ENCODE data around the gene VAT1L. TPM values are rescaled to one million over a fixed set of nuclear protein-coding genes. Genes with fewer than 3 reads are reported as not detected.

VAT1L gene
- total RNA-seq, 1 donor from 2014 or later: 0.10 TPM

DNA sequence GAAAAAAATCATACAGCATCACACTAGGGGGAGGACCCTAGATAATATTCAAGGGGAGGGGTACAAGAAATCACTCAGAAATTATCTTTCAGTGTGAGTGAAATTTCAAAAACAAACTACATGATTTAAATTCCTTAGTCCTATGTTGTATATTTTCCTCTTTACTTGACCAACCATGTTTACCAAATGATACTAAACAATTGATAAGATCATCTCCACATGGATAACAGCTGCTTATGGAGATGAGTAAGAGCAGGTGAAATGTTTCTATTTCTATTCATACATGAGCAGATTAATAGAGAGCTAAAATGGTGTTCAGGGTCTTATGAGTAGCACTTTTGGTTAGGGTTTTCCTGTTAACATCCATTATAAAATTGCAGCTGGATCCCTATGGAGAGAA lies 7.3 kb upstream of the VAT1L start:
- DNase-seq (ENCODE audit: low spot score): no peak

DNA sequence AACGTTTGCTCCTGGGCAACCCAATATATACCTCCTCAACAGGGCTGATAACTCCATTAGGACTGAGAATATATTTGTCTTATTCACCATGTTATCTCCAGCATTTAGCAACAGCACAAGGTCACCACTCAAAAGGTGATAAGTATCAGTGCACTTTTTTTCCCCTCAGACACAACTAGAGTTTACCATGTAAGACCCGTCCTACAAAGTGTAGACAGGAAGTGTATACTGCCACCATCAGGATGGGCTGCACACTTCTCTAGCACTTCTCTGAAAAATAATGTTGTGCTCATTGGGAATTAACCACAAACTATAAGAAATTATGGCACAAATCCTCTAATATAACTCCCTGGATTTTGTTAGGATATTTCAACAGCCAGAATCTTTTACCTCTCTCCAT lies 5.7 kb upstream of the VAT1L start:
- DNase-seq (ENCODE audit: low spot score): no peak

DNA sequence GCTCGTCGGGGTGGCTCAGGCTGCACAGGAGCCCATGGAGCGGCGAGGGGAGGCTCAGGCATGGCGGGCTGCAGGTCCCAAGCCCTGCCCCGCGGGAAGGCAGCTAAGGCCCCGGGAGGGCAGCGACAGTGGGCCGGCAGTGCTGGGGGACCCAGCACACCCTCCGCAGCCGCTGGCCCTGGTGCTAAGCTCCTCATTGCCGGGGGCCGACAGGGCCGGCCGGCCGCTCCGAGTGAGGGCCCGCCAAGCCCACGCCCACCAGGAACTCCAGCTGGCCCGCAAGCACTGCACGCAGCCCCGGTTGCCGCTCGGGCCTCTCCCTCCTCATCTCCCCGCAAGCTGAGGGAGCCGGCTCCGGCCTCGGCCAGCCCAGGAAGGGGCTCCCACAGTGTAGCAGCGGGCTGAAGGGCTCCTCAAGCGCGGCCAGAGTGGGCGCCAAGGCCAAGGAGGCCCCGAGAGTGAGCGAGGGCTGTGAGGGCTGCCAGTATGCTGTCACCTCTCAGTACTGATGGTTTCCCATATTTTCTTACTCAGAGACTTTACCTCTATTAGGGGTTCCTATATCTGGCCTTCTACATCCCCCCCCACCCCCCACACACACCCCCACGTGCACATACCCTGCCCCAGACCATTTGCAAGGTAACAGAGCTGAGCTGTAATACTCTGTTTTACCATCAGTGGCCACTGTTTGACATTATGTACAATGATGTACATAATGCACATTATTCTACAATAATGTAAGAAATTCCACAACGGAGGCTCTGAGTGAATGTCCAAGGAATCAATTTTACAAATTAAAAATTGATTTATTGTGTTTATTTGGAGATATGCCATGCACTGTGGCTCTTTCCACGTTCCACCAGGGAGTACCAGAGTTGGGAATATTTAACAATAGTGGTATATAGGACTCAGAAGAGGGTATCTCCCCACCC lies 3.7 kb upstream of the VAT1L start:
- no peak for DNase-seq (ENCODE audit: low spot score)

DNA sequence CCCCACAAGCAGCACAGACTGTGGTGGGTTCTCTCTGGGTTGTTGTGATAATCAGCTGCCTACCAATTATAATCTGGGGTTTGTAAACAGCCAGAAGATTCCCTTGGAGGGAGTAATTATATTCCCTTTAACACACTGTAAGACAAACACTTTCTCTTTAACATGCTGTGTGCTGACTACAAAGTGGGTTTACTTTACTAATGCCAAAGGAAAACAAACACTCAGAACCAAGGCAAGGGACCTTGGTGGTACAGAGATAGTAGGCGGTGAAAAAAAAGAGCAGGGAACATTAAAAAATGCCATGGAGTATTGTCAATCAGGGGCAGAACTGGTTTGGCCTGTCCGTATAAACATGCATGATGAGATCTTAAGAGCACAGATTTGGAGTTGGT lies 3.0 kb upstream of the VAT1L start:
- DNase-seq (ENCODE audit: low spot score): no peak

DNA sequence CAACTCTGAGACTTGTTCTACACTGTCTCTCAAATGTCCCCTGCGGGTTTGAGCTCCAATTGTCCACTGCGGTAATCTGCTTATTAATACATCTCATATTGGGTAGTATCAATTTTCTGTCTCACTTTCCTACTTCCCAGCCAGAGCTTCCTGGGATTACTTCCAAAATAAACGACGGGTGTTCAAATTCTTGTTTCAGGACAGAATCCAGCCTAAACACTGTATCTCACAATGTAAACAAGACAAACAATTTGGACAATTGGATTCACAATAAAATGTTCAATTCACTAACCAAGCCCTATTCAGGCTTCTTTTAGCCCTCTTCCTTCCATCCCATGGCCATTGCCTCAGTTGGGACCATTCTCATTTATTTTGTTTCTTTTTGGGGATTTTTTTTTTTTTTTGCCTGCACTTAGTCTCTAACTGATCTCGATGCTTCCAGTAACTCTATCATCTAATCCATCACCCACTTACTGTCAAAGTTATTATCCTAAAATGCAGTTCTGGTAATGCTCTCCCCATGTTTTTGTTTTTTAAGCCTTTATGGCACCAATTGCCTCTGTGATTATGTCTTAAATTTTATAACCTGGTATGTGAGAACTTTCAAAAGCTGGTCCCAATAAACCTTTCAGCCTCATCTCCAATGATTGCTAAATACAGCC lies 2.0 kb upstream of the VAT1L start:
- no peak for DNase-seq (ENCODE audit: low spot score)

DNA sequence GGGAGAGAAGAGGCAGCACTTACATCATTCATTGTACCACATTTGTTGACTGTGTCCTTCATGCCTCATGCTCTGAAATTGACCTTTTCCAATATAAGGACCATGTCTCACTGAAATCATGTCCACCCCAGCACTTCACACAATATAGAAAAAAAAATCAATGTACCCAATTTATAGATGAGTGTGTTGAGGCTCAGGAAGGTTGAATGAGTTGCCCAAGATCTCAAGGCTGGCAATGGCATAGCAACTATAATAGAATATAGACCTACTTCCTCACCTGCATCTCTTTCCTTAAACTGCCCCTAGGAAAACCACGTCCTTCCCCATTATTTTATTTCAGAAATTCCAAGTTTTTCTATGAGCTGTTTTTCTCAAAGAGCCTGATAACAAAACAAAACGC lies 912 bp upstream of the VAT1L start:
- DNase-seq (ENCODE audit: low spot score): no peak

DNA sequence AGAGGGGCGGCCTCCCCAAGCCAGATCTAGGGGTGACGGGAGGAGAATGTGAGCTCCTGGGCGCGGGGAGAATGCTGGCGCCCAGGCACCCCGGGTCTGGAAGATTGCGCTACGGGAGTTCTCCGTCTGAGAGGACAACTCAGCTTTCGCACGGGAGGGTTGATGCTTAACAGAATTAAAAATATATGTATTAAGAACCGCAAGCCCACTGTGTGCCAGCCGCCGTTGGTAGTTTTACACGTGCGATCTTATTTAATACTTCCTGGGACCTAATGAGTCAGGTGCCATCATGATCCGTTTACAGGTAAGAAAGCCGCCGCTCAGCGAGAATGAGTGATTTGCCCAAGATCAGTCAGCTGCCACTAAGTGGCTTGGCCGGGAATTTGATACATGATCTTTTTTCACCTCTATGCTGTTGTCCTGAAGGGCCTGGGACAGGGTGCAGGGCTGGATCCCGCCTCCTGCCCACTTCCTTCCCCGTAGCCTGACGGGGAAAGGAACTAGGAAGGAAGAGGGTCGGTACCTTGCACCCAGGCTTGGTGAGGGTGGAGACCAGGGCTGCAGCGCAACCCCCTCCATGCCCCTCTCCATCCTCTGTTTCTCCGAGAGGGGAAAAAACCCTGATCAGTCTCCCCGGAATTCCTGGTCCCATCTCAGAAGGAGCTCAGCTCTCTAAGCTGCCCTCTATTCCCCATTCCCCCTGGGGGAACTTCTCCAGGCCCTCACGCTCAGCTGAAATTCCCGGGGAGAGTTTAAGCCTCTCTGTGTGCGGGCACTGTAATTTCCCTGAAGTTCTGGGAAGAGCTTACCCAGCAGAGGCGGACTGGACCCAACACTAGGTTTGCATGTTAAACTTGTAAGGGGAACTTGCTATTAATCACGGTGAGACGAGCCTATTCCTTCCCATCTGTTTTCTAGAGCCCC lies 983 bp downstream of the VAT1L start:
- no peak for DNase-seq (ENCODE audit: low spot score)

DNA sequence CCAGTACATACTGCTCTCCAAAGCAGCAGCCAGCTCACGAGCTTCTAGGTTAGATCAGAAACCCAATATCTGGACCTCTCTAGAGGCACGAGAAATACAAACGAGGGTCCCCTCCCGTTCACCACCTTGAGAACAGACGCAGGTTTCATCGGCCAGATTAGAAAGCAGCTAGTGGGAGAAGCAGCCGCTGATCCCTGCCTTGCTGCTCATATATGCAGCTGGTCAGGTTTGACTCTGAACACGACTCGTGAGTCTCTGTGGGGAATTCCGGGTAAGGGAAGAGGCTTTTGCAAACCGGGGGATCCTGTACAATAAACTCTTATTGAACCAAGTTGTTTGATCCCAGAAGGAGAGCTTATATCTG lies 1.6 kb downstream of the VAT1L start:
- no peak for DNase-seq (ENCODE audit: low spot score)

DNA sequence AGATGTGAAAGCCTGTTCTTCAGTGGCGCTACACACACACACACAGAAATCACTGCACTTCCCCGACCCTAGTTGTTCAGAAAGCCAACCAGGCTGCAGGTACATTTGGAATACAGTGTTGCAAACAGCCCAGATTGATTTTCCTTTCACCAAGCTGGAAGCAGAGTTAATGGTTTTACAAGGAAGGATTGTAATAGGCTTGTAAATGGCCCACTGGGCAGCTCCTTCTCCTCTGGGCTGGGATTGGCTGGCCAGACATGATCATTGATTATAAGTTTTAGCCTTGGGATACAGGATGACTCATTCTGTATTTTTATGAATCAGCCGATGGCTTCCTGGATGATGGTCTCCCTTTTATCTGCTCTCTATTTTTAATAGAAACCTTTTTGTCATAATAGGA lies 2.5 kb downstream of the VAT1L start:
- no peak for DNase-seq (ENCODE audit: low spot score)

DNA sequence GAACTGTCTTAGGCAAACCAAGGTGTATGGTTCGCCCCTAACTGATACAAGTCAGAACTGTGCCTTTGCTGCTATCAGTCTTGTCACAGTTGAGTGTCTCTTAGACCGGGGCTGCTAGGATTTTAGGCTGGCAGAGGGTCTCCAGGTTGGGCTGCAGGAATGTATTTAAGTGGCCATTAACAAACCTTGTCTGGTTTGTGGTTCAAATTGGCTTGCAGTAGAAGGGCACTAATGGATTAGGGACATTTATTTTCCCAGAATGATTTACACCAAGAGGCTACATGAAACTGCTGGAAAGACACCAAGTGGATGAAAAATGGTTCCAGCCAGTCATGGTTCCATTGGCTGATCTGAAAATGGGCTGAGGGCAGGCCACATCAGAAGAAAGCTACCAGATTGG lies 5.1 kb downstream of the VAT1L start:
- no peak for DNase-seq (ENCODE audit: low spot score)

DNA sequence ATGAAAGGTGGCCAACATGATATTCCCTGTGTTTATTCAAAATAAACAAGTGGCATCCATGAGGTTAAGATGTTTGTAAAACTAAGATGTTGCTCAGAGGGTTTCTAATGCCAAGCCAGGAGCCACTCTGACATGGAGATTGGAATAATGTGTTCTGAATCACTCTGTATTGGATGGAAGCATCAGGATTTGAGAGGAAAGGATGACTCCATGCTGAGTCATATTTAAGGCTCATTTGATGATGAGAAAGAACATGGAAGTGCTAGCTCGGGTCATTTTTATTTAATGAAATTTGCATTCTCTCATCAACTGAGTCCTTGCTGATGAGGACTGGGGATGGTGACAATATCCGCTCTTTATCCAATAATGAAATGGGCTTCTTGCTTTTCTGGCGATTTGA lies 6.2 kb downstream of the VAT1L start:
- no peak for DNase-seq (ENCODE audit: low spot score)

DNA sequence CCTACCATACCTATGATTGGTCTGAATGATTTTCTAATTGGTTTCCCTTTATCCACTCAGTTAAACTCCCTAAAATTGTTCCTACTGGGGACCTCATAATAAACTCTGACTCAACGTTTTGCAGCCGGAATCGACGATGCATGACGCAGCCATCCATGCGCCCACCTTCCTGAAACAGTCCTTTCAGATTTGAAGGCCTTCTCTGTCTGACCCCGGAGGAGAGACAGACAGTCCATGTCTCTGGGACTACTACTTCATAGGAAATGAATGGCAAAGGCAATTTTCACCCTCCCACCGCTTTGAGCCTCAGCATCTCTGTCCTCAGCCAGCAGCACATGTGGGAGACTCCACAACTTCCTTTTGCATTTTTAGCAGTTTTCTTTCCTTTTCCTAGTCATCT lies 13.5 kb downstream of the VAT1L start:
- no peak for DNase-seq (ENCODE audit: low spot score)

DNA sequence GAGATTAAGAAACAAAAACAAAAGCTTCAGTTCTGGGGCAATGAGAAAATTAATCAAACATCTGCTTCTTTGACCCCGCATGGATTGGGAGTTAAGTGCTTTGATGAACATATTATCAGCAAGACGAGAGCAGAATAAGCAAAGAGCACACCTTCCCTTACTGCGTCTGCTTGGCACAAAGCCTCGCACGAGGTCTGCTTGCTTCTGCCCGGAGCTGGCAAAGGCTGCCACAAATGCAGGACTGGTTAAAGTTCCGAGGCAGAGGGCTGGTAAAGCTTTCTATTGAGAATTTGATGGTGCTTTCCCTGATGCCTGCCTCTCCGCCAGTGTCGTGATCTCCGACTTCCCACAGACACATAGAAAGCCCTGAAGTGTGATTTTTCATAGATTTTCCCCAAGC lies 17.0 kb downstream of the VAT1L start:
- DNase-seq (ENCODE audit: low spot score): no peak

DNA sequence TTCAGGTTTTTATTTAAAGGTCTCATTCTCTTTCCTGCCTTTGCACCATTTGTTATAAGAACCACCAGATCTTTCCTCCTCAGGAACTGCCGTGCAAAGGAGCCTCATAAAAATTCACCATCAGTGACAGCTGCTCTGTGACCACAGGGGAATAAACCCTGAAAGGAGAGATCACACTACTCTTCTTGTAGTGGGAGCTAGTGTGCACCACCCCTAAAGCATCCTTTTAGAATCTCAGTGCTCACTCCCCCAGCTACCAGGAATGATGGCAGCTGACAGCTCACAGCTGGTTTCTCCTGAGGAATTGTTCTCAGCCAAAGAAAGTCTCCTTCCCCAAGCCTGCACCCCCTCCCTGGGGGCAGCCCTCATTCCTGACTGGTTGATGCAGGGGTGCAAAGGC lies 18.7 kb downstream of the VAT1L start:
- no peak for DNase-seq (ENCODE audit: low spot score)

DNA sequence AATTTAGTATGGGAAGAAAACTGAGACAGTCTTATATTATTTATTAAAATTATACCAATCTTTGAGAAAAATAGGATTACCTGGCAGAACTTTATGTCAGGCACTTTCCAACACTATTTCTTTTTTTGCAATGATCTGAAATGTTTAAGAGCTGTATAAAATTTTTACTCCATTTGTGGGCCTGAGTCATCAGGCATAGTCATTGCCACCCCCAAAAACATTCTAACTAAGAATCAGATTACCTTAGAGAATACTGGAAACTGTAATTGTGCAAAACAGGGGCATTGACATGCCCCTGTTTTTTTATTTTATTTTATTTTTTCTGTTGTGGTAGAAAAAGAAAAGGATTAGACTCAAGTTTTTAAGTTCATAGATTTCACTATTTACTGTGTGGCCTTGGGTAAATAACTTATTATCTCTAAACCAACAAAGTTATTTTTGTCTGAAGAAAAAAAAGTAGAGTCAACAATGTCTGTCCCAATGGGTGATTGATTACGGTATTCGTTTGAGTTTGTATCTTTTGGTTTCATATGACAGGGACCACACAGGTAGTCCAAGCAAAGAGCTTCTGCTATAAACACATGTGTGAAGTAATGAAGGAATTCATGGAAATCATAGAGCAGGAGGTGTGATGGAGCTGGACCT lies 24.6 kb downstream of the VAT1L start:
- DNase-seq (ENCODE audit: low spot score): no peak

DNA sequence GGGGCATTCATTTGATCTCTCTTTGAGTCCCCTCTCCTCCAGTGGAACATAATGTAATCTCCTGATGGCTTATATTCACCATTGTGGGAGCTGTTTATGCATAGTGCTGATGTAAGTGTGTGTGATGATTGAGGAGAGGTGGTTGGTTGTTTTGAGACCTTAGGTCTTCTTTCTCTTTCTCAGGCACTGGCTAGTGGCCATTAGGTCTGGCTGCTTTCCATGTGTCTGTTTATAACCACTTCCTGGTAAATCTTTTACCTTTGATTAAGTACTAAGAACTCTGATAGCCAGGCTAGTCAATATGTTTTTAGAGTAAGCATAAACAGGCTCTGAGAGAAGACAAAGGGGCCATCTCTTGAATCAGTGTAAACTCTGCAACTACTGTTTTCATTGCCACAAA lies 27.9 kb downstream of the VAT1L start:
- DNase-seq (ENCODE audit: low spot score): no peak

DNA sequence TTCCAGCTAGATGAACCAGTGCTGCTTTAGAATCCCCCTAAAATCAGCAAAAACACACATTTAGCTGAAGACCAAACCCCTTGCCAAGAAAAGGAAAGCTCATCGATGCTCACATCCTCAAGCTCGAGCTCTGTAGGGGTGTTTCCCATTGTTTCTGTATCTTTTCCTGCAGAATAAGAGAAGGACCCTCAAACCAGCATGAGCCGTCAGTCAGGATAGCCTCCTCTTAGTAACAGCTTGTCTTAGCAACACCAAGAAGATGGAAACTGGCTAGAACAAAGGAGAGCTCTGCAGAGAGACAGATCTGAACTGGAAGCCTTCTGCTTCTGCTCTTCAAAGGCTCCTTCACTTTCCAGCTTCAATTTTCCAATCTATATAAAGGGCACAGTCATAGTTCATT lies 32.0 kb downstream of the VAT1L start:
- DNase-seq (ENCODE audit: low spot score): no peak

DNA sequence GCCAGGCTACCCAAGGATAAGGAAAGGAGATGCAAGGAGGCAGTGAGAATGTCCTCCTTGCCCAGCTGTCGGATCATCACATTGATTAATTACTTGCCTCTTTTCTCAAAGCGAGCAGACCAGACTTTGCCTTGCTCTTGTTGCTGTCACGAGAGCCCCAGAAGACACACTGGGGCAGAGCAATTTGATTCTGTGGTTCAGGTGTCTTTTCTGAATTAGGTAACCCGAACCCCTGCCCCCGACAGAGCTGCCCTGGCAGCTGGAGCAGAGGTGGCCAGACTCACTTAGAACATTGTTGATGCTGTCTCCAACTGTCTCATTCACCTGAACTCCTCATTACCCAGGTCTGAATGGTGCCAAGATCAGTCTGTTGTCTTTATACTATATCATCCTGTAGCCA lies 34.3 kb downstream of the VAT1L start:
- DNase-seq (ENCODE audit: low spot score): no peak

DNA sequence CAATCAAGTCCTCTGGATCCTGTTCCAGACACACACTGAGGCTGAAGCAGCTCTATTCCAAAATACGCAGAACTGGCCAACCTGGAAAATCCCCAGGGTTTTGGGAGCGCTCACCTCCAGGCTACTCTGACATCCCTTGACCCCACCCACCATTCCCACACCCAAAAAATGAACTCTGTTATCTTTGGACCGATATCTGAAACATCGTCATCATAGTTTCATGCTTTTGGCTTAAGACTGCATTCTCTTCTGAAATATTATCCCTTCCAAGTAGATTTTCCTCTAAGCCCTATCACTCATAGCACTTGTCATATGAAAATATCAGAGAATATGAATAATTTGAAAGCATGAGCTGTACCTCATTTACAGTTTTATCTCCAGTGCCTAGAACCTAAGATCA lies 34.7 kb downstream of the VAT1L start:
- DNase-seq (ENCODE audit: low spot score): no peak

DNA sequence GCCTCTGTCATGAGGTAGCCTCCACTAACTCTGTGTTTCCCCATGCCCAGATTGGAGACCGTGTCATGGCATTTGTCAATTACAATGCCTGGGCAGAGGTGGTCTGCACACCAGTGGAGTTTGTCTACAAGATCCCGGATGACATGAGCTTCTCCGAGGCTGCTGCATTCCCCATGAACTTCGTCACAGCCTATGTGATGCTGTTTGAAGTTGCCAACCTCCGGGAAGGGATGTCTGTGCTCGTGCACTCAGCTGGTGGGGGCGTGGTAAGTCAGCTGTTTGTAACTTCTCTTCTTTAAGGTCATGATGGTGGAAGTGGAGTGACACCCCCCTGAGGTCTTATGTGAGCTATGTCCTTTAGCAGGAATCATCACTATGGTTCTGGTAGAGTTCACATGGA lies 36.8 kb downstream of the VAT1L start:
- DNase-seq (ENCODE audit: low spot score): no peak

DNA sequence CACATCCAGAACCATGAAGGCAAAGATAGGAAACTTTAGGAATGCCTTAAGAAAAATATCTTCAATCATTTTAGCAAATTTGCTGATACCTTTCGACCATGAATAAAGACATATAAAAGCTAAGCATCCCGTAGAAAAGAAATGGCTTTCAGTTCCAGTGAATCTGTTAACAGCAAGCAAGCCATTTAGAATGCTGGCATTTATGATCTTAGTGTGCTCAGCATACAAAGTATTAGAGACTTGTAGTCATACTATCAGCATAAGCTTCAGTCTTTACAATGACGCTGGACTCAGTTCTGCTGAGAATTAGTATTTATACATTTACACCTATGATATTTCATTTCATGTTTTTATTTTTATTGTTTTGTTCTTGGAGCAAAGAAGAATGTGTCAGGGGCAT lies 38.7 kb downstream of the VAT1L start:
- DNase-seq (ENCODE audit: low spot score): no peak
